Lower lobe of right lung (tissue), 2 donors: Measurements from ENCODE around the gene MTA1. TPM values are rescaled to one million over a fixed set of nuclear protein-coding genes. Genes with fewer than 3 reads are reported as not detected.

ENCODE experiments used
- ATAC-seq, 2 donors: fragments of 200-7000 bp; cut with Tn5 transposase; one replicate each; pipeline ENCODE4 v1.9.1; 2020 to 2022; ENCODE audit warnings: mild to moderate bottlenecking in 2 of 2, moderate library complexity in 2 of 2
- DNase-seq: peaks from one replicate; pipeline ENCODE4 v3.0.0-alpha.2; 2020
- H3K27ac ChIP-seq: fragments of 200-600 bp; one replicate; pipeline ENCODE4 v1.8.0; 2022
- H3K27me3 ChIP-seq: fragments of 200-600 bp; one replicate; pipeline ENCODE4 v1.8.0; 2022; ENCODE audit warnings: low read depth
- H3K36me3 ChIP-seq: fragments of 200-600 bp; one replicate; pipeline ENCODE4 v1.8.0; 2022; ENCODE audit warnings: mild to moderate bottlenecking
- H3K4me1 ChIP-seq: fragments of 200-600 bp; one replicate; pipeline ENCODE4 v1.8.0; 2022
- H3K4me3 ChIP-seq: fragments of 200-600 bp; one replicate; pipeline ENCODE4 v1.8.0; 2022; ENCODE audit warnings: mild to moderate bottlenecking
- H3K9me3 ChIP-seq: fragments of 200-600 bp; one replicate; pipeline ENCODE4 v1.8.0; 2022
- intact Hi-C: fragments of 100-400 bp; cut with DNase I; formaldehyde crosslinking; loops from one replicate; pipeline ENCODE4 v1.11.0; 2022
- total RNA-seq: library from RNA; stranded (reverse); fragmentation: NEBNext Ultra II Directional; extraction: Animal tissue kit (Norgen Biotek cat#: 25700); gene quantifications from one replicate; pipeline ENCODE4 v1.2.1, GENCODE V29; 2021
- TF ChIP-seq, protein P1 (sequence below): fragments of 200-600 bp; IDR thresholded peaks from one replicate; pipeline ENCODE4 v1.8.0; 2022; ENCODE audit warnings: antibody characterized with exemption, mild to moderate bottlenecking
- donor health status: DM: no; HTN: yes; CAD: no; lungs with severe emphysema.

Gene MTA1
- total RNA-seq, 1 donor from 2014 or later = 69.7 TPM

DNA sequence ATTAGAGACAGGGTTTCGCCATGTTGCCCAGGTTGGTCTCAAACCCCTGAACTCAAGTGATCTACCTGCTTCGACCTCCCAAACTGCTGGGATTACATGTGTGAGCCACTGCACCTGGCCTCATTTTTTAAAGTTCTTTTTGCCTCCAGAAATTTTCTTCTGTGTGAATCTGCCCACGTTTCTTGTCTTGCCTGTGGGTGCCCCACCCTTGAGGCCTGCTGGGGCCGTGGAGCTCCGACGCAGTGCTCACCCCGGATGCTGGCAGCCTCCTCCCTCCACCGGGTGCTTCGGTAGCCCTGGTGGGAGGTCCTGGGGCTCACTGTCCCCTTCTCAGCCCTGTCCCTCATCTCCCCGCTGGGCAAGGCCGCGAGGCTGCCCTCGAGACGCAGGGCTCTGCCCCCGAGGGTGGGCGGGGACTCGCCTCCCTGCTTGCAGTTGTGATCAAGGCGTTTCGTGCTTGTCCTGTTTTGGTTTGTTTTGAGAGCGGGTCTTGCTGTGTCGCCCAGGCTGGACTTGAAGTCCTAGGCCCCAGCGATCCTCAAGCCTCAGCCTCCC, 35.5 kb downstream of the MTA1 start:
- intact Hi-C loops = no loop called here

DNA sequence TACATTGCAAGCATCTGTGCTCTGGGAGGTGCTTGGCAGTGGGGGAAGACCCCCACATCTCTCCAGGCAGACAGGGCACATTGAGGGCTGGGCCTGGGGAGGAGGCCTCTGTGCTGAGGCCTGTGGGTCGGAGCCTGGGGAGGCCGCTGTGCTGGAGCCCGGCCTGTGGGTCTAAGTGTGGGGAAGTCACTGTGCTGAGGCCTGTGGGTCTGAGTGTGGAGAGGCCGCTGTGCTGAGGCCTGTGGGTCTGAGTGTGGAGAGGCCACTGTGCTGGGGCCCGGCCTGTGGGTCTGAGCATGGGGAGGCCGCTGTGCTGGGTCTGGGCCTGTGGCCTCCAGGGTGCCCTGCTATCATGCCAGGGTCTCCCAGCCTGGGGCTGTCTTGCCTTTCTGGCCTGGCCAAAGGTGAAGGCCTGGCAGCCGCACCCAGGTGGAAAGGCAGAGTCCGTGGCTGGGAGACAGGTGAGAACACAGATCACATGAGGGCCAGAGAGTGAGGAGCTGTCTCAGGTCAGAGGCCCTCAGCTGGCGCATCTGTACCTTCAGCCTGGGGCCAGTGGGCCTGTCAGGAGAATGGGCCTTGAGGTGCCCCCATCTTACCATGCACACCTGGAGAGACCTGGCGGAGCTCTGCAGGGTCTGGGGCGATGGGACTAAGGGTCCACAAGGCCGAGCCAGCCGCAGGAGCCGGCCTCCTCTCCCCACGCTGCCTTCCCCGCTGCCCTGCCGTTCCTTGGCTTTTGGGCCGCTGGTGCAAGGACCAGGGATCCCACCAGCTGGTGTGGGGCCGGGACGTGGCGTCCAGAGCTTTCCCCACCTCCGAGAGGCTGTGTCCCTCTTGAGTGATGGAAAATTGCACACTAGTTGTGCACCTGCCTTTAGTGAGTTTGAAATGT, 36.4 kb downstream of the MTA1 start:
- Histone ChIP-seq H3K4me3 (no peak overlapping the region), H3K9me3 (no peaks in the 10 kb centered on the region), H3K36me3 (peaks cover 71% of the 10 kb centered on the region), H3K27me3 (no peaks in the 10 kb centered on the region), H3K27ac (no peak overlapping the region), H3K4me1 (no peaks in the 10 kb centered on the region)
- ATAC-seq (peak in 1 of 2 donors; percentile 34), DNase-seq (no peak)
- TF ChIP-seq, protein P1, sequence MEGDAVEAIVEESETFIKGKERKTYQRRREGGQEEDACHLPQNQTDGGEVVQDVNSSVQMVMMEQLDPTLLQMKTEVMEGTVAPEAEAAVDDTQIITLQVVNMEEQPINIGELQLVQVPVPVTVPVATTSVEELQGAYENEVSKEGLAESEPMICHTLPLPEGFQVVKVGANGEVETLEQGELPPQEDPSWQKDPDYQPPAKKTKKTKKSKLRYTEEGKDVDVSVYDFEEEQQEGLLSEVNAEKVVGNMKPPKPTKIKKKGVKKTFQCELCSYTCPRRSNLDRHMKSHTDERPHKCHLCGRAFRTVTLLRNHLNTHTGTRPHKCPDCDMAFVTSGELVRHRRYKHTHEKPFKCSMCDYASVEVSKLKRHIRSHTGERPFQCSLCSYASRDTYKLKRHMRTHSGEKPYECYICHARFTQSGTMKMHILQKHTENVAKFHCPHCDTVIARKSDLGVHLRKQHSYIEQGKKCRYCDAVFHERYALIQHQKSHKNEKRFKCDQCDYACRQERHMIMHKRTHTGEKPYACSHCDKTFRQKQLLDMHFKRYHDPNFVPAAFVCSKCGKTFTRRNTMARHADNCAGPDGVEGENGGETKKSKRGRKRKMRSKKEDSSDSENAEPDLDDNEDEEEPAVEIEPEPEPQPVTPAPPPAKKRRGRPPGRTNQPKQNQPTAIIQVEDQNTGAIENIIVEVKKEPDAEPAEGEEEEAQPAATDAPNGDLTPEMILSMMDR = no peak
- intact Hi-C loops = no loop called here

More for the DNA sequence above, 35.5 kb downstream of the MTA1 start:
- Histone ChIP-seq H3K4me3 (no peak overlapping the region), H3K27me3 (no peaks in the 10 kb centered on the region), H3K9me3 (no peaks in the 10 kb centered on the region), H3K4me1 (no peaks in the 10 kb centered on the region), H3K36me3 (peaks cover 70% of the 10 kb centered on the region), H3K27ac (no peak overlapping the region)
- DNase-seq (no peak), ATAC-seq (no peak)
- TF ChIP-seq, protein P1 = no peak

DNA sequence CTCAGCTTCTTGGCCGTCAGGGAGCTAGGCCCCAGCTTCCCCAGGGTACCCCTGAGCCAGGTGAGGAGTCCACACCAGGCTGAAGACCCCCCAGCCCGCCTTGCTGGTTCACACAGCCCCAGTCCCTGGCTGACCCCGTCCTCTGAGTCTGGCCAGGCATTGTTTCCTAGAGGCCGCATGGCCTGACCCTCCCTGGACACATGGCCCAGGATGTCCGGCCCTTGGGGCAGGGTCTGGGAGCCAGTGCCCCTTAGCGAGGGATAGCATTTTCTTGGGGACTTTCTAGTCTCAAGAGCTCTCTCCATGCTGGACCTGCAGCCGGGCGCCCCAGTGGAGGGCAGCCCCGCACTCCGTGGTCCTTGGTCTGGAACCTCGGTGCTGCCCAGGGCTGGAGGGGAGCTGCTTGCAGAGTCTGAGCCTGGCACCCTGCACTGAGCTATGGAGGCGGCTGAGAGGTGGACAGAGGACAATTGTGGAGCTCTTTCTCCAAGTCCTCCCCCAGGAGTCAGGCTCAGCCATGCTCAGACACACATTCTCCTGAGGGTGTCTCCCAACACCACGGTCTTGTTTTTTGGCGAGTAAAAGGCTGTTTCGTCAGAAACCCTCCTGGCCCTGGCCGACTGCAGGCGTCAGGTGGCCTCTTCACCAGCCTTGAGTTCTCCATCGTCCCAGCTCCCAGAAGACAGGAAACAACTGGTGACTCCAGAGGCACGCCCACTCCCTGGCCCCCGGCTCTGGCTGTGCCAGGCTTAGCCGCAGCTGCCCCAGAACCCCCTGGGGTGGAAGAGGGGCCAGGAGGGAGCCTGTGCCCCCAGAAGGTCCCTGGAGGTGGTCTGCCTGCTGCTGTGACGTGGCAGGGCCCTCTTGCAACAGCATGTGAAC, 37.4 kb downstream of the MTA1 start:
- H3K27ac ChIP-seq = no peak overlapping the region
- TF ChIP-seq, protein P1 = no peak
- H3K27me3 ChIP-seq = no peaks in the 10 kb centered on the region
- no peaks in the 10 kb centered on the region for H3K4me1 ChIP-seq
- intact Hi-C loops = no loop called here
- peaks cover 76% of the 10 kb centered on the region for H3K36me3 ChIP-seq
- no peaks in the 10 kb centered on the region for H3K9me3 ChIP-seq
- ATAC-seq = peak in 1 of 2 donors; percentile 3
- DNase-seq = no peak
- H3K4me3 ChIP-seq = no peak overlapping the region

DNA sequence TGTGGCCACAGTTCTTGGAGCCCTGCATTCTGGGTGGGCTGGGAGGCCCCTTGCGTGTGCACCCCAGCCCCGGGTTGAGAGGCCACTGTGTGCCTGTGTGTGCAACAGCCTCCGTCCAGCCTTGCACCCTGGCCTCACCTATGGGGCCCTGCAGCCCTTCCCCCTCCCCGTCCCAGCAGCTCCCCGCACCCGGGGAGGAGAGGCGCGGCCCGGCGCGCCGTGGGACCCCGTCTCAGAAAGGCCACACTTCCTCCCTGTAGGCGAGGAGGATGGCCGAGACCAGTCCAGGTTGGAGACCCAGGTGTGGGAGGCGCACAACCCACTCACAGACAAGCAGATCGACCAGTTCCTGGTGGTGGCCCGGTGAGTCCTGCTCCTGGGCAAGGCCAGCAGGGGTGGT, 38.4 kb downstream of the MTA1 start:
- TF ChIP-seq, protein P1 = no peak
- no peaks in the 10 kb centered on the region for H3K4me1 ChIP-seq
- no peak overlapping the region for H3K4me3 ChIP-seq
- H3K9me3 ChIP-seq = no peaks in the 10 kb centered on the region
- intact Hi-C loops = no loop called here
- peaks cover 82% of the 10 kb centered on the region for H3K36me3 ChIP-seq
- H3K27ac ChIP-seq = no peak overlapping the region
- DNase-seq = no peak
- no peak for ATAC-seq
- no peaks in the 10 kb centered on the region for H3K27me3 ChIP-seq

DNA sequence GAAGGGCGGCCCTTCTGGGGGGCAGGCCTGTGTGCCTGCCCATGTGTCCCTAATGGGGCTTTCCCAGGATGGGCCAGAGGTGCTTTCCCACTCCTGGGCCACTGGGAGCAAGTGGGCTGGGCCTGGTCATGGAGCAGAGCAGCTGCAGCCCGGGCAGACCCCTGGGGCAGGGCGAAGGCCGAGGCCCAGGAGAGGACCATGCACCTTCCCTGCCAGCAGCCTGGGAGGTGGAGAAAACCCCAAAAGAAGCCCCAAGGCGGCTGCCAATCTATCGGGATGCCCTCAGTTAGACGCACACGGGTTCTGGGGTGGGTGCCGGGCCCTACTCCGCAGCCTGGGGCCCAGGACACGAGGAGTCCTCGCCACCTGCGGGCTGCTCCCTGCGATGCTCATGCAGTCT, 38.9 kb downstream of the MTA1 start:
- DNase-seq (no peak), ATAC-seq (no peak)
- H3K9me3 ChIP-seq = no peaks in the 10 kb centered on the region
- H3K27ac ChIP-seq = no peak overlapping the region
- H3K36me3 ChIP-seq = peaks cover 82% of the 10 kb centered on the region
- TF ChIP-seq, protein P1 = no peak
- no peaks in the 10 kb centered on the region for H3K27me3 ChIP-seq
- no peaks in the 10 kb centered on the region for H3K4me1 ChIP-seq
- intact Hi-C loops = no loop called here
- H3K4me3 ChIP-seq = no peak overlapping the region
